Astrocyte of the spinal cord (primary cell): ENCODE measurements around the gene MATK.
"Not testable (repeated sequence)": the region's sequence is repeated elsewhere in the genome, so short reads cannot be mapped to it uniquely, and the experiment has no call there.

ENCODE experiments used
- DNase-seq: peaks from one replicate; pipeline ENCODE4 v3.0.0; 2011; ENCODE audit warnings: low read depth, low spot score
- H3K4me3 ChIP-seq: 2 replicates; pipeline ENCODE4 v1.5.1; 2011; ENCODE audit warnings: low read depth, mild to moderate bottlenecking, low read length, moderate library complexity
- in situ Hi-C: cut with HindIII; loops from 2 replicates; pipeline ENCODE4 v1.10.0; 2017; ENCODE audit warnings: low sequenced_read_pairs
- TF ChIP-seq, protein P1 (sequence below): IDR thresholded peaks from 2 replicates; pipeline ENCODE4 v1.5.1; 2012; ENCODE audit warnings: low read depth, mild to moderate bottlenecking, low read length, inconsistent platforms

MATK gene

DNA sequence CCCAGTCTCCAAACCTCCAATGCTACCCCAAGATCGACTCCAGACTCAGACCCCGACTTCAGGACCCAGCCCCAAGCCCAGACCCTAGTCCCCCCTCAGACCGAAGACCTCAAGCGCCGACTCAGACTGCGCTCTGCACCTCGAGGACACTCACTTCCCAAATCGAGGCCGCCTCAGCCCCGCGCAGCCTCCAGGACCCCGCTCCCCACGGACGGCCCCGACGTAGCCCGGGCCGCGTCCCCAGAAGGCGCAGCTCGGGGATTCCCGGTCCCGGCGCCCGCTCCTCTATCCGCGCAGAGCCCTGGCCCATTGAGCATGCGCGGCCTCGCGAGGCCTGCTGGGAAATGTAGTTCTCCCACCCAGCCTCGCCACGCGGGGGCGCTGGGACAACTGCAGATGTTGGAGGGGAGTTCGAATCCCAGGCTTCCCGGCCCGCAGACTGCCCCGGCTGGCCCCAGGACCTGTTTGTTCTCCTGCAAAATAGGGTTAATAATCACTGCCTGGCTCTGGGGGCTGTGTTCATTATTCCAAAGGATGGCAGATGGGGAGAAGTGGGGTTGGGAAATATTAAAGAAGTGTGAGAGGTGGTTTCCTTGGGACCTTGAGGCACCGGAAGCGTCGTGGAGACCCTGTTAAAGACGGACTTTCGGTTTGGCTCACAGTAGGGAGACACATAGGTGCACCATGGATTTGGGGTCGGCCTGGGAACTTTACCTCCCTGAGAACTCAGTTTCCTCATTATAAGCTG lies 24.6 kb downstream of the MATK start, which contains the start of gene APBA3:
Gene APBA3, minus strand, starts transcription at position 311 of the 748 bp plus-strand sequence. CDS start 1,428 bp downstream, outside the sequence.
- peak within 1 kb of the TSS; percentile 95 for H3K4me3 ChIP-seq
- TF ChIP-seq, protein P1, sequence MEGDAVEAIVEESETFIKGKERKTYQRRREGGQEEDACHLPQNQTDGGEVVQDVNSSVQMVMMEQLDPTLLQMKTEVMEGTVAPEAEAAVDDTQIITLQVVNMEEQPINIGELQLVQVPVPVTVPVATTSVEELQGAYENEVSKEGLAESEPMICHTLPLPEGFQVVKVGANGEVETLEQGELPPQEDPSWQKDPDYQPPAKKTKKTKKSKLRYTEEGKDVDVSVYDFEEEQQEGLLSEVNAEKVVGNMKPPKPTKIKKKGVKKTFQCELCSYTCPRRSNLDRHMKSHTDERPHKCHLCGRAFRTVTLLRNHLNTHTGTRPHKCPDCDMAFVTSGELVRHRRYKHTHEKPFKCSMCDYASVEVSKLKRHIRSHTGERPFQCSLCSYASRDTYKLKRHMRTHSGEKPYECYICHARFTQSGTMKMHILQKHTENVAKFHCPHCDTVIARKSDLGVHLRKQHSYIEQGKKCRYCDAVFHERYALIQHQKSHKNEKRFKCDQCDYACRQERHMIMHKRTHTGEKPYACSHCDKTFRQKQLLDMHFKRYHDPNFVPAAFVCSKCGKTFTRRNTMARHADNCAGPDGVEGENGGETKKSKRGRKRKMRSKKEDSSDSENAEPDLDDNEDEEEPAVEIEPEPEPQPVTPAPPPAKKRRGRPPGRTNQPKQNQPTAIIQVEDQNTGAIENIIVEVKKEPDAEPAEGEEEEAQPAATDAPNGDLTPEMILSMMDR: peak; percentile 75
- DNase-seq: peak; percentile 86
- in situ Hi-C loops: no loop called here

DNA sequence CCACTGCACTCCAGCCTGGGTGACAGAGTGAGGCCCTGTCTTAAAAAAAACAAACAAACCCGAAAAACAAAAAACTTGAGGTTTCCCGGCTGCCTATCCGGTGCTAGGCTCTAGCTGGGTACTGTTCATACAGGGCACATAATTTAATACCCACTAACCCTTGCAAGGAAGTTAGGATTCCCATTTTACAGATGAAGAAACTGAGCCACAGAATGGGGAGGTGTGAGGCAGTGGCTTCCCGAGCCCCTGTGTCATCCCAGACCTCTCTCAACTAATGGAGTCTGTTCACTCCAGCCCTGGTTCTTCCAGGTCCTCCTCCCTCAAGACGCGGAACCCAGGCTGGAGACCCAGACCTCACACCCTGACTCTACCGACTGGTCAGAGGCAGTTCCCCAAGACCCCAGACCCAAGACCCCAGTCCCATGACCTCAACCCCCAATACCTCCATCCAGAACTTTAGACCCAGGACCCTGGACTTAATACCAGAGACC lies 25.3 kb downstream of the MATK start:
- H3K4me3 ChIP-seq: peak overlapping the region; percentile 95
- no peak for DNase-seq
- in situ Hi-C loops: no loop called here
- TF ChIP-seq, protein P1: no peak

DNA sequence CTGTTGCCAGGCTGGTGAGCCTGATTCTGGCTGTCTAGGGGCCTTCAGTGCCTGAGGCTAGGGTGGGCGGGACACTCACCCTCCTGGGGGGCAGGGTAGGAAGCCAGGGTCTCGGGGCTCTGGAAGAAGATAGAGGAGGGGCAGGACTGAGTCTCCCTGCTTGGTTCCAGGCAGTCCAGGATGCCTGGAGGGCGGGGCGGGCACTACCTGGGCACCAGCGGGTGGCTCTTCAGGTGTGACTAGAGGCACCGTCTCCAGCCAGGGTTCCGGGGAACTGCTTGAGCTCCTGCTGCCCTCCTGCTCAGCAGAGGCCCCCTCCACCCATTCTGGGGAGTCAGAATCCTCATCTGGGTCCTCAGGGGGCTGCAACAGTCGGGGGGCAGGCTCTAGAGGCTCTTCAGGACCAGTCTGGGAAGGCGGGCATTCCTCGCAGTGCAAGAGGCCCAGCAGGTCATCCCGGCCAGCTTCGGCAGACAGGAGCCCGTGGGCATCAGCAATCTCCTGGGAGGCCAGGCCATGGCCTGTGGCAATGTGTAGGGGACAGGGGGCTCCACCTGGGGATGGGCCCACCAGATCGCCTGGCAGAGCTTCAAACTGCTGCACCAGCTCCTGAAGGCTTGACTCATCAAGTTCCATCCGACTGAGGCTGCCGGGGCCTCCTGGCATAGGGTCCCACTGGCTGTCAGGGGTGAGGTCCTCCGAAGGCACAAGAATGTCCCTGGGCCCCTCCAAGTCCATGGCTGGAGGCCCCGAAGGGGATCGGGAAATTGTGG lies 26.5 kb downstream of the MATK start:
- H3K4me3 ChIP-seq: no peak overlapping the region
- TF ChIP-seq, protein P1: no peak
- DNase-seq: no peak
- in situ Hi-C loops: no loop called here

DNA sequence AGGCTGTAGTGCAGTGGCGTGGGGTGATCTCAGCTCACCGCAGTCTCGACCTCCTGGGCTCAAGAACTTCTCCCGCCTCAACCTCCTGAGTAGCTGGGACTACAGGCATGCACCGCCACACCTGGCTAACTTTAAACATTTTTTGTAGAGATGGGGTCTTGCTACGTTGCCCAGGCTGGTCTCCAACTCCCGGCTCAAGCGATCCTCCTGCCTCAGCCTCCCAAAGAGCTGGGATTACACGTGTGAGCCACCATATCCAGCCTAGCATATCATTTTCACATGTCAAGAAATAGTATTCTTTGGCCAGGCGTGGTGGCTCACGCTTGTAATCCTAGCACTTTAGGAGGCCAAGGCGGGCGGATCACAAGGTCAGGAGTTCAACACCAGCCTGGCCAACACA lies 27.9 kb downstream of the MATK start:
- DNase-seq, in situ Hi-C loops, H3K4me3 ChIP-seq: not testable (repeated sequence)

DNA sequence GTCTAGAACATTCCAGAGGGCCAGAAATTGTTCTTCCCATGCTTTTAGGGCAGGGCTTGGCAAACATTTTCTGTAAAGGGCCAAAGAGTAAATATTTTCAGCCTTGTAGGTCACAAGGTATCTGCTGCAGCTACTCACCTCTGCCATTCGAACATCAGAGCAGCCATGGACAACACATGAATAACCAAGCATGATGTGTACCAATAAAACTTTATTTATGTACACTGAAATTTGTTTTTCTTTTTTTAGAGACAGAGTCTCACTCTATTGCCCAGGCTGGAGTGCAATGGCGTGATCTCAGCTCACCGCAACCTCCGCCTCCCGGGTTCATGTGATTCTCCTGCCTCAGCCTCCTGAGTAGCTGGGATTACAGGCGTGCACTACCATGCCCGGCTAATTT lies 28.5 kb downstream of the MATK start:
- H3K4me3 ChIP-seq, in situ Hi-C loops, DNase-seq: not testable (repeated sequence)

DNA sequence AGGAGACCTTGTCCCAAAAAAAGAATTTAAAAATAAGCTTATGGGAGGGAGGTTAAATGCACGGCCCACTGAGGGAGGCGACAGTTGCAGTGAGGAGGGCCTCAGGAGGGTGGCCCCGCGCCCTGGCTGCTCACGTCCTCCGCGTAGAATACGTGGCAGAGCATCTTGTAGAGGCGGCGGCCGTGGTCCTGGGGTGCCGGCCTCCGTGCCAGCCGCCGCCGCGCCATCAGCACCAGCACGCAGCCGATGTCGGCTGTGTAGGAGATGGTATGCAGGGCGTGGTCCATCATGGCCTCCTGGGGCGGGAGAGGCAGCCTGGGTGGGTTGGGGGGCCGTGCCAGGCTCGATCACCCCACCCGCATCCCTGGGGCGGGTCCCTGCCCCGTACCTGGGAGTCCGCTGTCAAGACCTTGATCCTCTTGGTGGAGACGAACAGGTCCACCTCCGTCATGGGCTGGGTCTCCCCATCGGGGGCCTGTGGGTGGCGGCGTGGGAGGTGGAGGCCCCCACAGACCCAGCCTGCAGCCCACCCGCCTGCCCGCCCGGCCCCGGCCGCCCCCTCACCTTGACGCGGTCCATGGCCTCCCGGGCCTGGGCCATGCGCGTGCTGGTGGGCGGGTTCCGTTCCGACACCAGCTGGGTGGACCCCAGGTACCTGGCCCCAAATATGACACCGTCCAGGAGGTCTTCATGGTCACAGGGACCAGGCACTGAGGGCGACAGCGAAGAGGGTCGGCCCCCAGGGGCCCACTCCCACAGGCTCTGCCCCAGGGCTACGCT lies 32.4 kb downstream of the MATK start:
- TF ChIP-seq, protein P1: no peak
- in situ Hi-C loops: no loop called here
- no peak for DNase-seq

DNA sequence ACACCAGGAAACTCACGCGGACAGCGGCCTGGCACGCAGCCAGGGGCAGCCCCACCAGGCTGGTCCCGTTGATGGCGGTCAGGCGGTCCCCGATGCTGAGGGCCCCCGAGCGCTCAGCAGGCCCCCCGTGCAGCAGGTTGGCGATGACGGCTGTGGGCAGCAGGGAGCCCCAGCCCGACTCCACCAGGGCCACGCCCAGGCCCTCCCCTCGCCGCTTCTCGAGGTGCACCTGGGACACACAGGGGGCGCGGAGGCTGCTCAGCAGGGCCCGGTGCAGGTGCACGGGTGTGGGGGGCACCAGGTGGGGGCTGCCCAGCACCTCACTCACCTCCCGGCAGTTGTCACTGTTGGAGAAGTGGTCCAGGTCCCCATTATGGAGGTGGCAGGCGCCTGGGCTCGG lies 33.7 kb downstream of the MATK start:
- no peak for DNase-seq
- in situ Hi-C loops: no loop called here
- H3K4me3 ChIP-seq: no peak overlapping the region
- TF ChIP-seq, protein P1: no peak

More for the DNA sequence above, 32.4 kb downstream of the MATK start:
- H3K4me3 ChIP-seq: no peak overlapping the region
